PC-9 (cell line): ENCODE data around the gene SHMT1.

Experiments used
- EZH2 ChIP-seq: fragments of 200-600 bp; sonication (generic); IDR thresholded peaks from 2 replicates; pipeline ENCODE4 v1.8.0; 2017; ENCODE audit warnings: antibody characterized with exemption, low read depth
- TF ChIP-seq, protein P1 (sequence below): fragments of 200-600 bp; sonication (generic); conservative IDR thresholded peaks from 2 replicates; pipeline ENCODE4 v1.6.1; 2017; ENCODE audit warnings: mixed run types, antibody characterized with exemption, mild to moderate bottlenecking, moderate library complexity

- TF ChIP-seq, protein P1, sequence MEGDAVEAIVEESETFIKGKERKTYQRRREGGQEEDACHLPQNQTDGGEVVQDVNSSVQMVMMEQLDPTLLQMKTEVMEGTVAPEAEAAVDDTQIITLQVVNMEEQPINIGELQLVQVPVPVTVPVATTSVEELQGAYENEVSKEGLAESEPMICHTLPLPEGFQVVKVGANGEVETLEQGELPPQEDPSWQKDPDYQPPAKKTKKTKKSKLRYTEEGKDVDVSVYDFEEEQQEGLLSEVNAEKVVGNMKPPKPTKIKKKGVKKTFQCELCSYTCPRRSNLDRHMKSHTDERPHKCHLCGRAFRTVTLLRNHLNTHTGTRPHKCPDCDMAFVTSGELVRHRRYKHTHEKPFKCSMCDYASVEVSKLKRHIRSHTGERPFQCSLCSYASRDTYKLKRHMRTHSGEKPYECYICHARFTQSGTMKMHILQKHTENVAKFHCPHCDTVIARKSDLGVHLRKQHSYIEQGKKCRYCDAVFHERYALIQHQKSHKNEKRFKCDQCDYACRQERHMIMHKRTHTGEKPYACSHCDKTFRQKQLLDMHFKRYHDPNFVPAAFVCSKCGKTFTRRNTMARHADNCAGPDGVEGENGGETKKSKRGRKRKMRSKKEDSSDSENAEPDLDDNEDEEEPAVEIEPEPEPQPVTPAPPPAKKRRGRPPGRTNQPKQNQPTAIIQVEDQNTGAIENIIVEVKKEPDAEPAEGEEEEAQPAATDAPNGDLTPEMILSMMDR = no peak
- no peak for TF ChIP-seq EZH2
These were observed 816 bp upstream of the SHMT1 start for GRCh38 chr17:18364166-18364565.
